ENCODE data around the gene SORL1.

Gene SORL1

GRCh38 chr11:121540627-121541026 is 88.5 kb downstream of the SORL1 start:
- DNase-seq: no peak

- DNase-seq: no peak
Observed at GRCh38 chr11:121543836-121544380, 91.8 kb downstream of the SORL1 start.

DNA sequence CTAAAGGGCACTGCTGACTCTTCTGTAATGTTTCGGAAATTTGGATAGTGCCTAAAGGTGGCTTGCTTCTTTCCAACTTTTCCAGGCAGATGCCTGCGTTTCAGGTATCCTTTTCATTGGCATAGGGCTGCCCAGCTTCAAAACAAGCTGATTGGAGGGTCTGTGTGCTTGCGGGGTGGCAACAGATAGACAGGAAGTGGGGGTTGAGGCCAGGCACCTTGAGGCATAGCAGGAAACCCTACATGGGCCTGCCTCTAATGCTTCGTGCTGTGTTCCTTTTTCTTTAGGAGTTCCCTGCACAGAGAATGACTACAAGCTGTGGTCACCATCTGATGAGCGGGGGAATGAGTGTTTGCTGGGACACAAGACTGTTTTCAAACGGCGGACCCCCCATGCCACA is 92.8 kb downstream of the SORL1 start:
- DNase-seq: no peak

- no peak for DNase-seq
Observed at GRCh38 chr11:121547574-121547973, 95.5 kb downstream of the SORL1 start.

GRCh38 chr11:121550247-121551030 is 98.3 kb downstream of the SORL1 start:
- DNase-seq: no peak

GRCh38 chr11:121551463-121551862 is 99.3 kb downstream of the SORL1 start:
- no peak for DNase-seq

- DNase-seq: no peak
Observed at GRCh38 chr11:121552154-121552553, 100.0 kb downstream of the SORL1 start.

DNA sequence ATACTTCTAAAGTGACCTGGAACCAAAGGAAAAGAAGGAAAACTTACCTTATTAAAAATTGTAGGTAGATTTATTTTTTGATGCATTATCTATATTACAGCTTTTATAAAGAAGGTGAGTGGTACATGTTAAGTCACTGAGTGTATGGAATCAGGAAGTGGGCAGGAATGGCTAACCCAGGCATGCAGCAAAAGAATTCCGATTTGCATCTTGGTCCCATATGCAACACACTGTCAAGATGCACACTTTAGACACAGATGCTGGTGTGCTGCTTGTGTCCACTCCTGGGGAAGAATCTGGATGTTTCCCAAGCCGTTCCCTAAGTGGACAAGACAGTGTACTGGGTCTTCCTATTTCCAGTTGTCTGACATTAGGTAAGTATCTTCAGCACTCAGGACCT is 100.5 kb downstream of the SORL1 start:
- no peak for DNase-seq

GRCh38 chr11:121553389-121553788 is 101.3 kb downstream of the SORL1 start:
- DNase-seq: no peak

DNA sequence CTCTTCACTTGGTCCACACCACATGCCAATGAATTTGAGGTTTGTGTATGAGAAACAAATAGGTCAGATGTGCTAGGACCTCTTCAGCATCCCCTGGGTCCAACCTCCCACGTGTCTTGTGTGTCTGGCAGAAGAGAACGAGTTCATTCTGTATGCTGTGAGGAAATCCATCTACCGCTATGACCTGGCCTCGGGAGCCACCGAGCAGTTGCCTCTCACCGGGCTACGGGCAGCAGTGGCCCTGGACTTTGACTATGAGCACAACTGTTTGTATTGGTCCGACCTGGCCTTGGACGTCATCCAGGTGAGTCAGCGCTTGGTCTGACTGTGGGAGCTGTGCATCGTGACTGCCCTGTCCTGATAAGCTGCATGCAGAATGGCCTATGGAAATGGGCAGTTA is 101.7 kb downstream of the SORL1 start:
- no peak for DNase-seq

GRCh38 chr11:121554552-121554951 is 102.4 kb downstream of the SORL1 start:
- DNase-seq: no peak

DNA sequence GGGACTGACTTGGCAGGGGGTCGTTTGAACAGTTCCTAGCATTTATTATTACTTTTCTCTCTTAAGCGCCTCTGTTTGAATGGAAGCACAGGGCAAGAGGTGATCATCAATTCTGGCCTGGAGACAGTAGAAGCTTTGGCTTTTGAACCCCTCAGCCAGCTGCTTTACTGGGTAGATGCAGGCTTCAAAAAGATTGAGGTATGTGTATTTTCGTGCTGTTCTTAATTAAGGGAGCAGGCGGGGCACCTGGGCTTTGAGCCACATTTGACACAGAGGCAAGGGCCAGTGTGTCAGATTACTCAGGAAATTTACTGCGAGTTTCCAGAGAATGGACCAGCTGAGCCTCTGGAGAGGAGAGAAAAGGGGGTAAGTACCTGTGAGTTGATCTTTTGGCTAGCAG is 103.0 kb downstream of the SORL1 start:
- no peak for DNase-seq

GRCh38 chr11:121556937-121557336 is 104.8 kb downstream of the SORL1 start:
- DNase-seq: no peak

- no peak for DNase-seq
Observed at GRCh38 chr11:121557348-121557747, 105.2 kb downstream of the SORL1 start.

- no peak for DNase-seq
Observed at GRCh38 chr11:121559606-121560200, 107.6 kb downstream of the SORL1 start.

DNA sequence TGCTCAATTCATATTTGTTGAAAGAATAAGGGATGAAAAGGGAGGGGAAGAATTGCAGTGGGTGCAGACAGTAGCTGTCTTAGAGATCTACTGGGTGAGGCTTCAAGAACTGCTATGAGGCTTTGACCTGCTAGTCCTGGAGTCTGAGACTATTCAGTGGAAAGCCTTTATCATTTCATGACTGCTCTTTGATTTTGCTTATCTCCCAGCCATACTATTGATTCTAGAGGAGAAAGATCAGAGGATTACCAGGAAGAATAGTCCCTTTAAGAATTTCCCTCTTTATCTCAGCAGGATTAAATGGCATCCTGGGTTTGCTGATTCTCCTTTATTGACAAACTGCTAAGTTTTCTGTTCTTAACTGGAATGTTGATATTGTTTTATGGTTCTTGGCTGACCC is 108.1 kb downstream of the SORL1 start:
- no peak for DNase-seq

- DNase-seq: no peak
Observed at GRCh38 chr11:121561240-121561639, 109.1 kb downstream of the SORL1 start.

DNA sequence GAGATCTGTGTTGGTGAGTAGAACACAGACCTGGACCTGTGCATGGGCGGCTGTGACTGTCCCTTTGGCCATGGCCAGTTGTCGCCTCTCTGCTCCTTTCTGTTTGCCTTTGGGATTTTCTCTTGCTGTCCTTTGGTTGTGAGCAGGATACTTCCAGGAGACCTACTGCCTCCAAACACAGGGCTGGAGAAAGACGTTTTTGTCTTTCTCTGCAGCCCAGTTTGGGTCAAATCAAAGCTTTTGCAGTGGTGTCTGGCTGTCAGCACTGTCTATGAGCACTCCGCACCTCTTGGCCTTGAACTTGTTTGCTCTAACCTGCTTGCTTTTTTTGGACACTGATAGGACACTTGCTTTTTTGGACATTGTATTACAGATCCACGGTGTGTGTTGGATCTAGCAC is 109.6 kb downstream of the SORL1 start:
- DNase-seq: no peak

DNA sequence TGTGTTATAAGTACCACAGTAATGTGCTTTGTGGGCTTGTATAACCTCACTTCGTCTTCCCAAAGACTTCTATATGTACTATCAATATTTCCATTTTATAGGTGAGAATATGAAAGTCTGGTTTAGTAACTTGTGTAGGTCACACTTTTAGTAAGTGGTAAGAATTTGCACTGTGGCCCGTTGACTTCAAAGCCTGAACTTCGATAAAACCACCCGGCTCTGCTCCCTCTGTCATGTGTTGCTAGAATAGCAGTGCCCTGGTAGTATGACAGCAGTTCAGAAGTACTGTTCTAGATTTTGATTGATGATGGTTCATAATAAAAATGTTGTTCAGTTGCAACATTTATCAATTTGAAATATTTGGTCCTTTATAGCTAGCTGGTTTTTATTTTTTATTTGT is 110.9 kb downstream of the SORL1 start:
- no peak for DNase-seq

- no peak for DNase-seq
Observed at GRCh38 chr11:121563900-121564822, 112.0 kb downstream of the SORL1 start.

DNA sequence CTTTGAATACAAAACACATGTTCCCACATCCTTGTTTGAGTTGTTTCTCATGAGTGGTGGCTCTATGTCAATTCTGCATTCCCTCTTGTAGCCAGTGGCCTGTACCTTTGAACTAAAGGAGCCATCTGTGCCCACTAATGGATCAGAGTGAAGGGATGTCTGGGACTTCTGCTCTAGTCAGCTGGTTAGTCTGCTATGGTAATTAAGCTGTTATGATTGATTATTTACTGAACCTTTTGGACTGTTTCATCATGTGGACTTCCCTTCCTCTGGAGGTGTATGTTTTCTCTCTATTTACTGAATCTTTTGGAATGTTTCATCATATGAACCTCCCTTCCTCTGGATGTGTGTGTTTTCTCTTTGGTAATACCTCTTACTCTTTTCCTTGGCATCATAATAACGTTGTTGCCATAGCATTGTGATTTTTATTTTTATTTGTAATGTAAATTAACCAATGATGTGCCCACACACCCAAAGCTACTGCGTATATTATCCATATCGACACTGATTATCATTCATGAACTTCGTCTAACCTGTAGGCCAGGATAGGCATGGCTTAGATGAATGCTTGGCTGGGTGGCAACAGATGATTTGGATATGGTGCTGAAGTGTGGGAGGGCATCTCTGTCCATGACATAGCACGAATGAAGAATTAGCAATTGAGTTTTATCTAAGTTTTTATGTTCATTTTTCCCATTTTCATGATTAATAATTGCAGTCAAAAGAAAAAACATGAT is 113.0 kb downstream of the SORL1 start:
- no peak for DNase-seq

DNA sequence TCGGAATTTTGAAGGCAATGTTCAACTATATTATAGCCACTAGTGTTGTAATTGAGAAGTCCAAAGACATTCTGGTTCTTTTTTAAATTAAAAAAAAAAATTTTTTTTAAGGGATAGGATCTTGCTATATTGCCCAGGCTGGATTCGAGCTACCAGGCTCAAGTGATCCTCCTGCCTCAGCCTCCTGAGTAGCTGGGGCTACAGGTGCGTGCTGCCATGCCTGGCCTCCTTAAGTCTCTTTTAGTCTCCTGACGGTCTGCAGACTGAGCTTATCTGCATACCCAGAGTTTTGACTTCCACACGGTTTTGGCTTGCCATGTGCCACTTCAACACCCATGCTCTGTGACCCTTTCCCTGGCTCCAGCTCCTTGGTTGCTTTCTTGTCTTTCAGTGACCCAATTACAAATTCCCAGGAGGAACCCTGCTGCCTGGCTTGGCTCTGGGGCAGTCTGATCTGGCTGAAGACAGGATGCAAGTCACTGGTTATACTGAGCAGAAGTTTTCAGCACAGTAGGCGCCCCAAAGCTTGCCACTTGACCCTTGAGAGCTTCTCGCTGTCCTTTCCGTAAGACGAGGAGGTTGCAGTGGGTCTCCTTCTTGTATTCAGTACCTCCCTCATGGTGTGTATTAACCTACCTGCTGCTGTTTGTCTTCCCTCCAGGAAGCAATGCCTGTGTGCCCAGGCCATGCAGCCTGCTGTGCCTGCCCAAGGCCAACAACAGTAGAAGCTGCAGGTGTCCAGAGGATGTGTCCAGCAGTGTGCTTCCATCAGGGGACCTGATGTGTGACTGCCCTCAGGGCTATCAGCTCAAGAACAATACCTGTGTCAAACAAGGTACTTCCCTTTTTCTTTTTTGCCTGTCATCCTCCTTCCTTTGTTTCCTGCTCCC is 114.4 kb downstream of the SORL1 start:
- no peak for DNase-seq

Data from NCI-H1694 treated with DMSO at 0.1 percent for 48 hours (cell line).